NCI-H2171 (cell line): ENCODE measurements around the gene ERGIC1.
"Not testable (repeated sequence)": the region's sequence is repeated elsewhere in the genome, so short reads cannot be mapped to it uniquely, and the experiment has no call there.

Source experiments
- DNase-seq: peaks from one replicate; lab custom pipeline; 2025; lab: John Stamatoyannopoulos, UW

The ERGIC1 gene

DNA sequence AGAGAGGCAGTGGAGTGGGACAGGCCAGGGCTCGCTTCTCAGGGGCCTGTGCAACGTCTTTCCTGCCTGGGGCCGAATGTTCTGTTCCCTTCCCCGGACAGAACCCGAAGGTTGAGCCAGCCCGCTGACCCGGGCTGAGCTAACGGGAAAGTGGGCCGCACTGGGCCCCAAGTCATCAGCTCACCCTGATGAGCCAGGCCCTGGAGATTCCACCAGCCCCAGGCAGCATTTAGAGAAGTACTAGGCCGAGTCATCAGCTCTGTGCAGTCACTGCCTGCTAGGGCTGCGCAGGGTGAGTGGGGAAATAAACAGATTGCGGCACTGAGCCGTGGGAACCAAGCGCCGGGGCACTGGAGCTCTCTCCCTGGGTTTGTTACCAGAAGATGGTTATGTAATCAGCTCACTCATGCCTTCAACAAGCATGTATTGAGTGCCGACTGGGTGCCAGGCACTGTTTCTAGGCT lies 33.9 kb upstream of the ERGIC1 start:
- DNase-seq, result no peak

- DNase-seq, result no peak
Measured at GRCh38 chr5:172801179-172801671, 32.8 kb upstream of the ERGIC1 start.

DNA sequence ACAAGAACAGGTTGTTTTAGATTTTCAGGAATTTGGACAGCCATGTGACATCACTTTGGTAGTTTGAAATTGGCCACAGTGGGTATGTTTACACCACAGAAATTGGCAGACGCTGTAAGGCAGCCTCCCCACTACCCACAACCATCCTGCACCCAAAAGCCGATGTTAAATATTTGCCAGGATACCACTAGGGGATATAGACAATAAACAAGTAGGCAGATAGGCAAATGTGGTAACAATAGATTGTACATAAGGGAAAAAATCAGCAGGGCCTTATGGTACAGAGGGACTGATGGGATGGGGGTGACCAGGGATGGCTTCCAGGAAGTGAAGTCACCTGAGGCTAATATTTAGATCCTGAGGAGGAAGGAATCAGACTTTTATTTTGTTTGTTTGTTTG lies 31.9 kb upstream of the ERGIC1 start:
- no peak for DNase-seq

- no peak for DNase-seq
Measured at GRCh38 chr5:172802567-172803176, 31.4 kb upstream of the ERGIC1 start.

DNA sequence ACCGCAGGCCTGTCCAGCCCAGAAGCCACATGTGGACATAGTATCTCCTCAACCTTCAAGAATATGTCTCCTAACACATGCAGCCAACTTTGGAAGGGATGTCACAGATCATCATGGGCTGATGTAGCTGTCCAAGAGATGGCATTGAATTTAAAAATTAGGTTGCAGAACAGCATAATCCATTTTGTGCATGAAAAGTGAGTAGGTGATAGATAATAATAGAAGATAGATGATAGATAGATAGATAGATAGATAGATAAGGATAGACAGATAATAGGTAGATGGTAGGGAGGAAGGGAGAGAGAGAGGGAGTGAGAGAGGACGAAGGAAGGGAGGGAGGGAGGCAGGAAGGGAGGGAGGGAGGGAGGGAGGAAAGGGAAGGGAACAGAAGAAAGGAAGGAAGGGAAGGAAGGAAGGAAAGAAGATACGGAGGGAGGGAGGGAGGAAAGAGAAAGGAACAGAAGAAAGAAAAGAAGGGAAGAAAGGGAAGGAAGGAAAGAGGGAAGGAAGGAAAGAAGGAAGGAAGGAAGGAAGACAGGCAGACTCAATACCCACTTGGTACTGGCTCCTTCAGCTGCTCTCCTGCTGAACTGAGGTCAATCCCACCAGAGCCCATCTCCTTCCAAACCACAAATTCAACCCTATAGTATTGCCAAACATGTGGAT lies 28.9 kb upstream of the ERGIC1 start:
- DNase-seq, result no peak

GRCh38 chr5:172805736-172806255 lies 28.3 kb upstream of the ERGIC1 start:
- DNase-seq, result no peak

DNA sequence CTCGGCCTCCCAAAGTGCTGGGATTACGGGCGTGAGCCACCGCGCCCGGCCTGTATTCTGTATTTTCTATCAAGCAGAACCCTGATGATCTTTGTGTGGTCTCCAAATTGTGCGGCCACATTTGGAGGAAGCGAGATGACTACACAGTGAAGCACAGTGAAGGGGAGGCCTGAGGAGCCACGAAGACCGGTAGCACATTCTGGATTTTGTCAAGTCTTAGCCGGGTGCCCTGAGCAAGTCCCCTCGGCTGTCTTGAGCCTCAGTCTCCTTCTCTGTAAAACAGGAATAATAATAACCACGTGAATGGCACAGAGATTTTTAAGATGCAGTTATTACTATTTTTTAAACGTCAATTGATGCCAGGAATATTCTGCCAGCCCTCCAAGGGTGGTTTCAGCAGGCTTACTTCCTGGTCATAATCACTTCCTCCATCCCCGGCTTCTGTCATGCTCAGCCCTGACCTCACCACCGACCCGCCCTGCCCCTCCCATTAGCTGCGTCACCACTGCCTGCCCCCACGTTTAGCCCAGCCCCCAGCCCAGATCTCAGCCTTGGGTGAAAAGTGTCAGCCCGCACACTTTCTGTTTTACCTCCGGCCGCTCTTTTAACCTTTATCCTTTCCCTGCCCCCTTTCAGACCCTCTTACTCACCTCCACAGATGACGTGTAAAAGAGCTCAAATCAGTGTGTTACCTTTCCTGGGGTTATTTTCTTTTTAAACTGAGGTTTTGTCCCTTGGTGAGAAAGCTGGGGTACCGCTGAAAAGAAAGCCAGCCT lies 27.0 kb upstream of the ERGIC1 start:
- DNase-seq, result no peak

DNA sequence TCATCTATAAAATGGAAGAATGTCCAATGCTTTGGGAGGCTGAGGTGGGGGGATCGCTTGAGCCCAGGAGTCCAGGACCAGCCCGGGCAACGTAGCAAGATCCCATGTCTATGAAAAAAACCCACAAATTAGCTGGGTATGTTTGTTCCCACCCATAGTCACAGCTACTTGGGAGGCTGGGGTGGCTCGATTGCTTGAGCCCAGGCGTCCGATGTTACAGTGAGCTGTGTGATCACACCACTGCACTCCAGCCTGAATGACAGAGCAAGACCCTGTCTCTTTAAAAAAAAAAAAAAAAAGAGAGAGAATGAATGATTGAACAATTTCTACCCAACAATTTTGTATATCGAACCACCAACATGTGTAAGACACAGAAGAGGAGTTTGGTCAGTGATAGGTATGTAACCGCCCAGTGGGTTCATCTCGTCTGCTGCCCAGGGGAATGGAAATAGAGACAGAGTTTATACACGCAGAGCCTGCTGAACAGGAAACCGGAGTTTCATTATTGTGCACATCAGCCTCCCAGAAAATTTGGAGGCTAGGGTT lies 26.2 kb upstream of the ERGIC1 start:
- DNase-seq, result no peak

DNA sequence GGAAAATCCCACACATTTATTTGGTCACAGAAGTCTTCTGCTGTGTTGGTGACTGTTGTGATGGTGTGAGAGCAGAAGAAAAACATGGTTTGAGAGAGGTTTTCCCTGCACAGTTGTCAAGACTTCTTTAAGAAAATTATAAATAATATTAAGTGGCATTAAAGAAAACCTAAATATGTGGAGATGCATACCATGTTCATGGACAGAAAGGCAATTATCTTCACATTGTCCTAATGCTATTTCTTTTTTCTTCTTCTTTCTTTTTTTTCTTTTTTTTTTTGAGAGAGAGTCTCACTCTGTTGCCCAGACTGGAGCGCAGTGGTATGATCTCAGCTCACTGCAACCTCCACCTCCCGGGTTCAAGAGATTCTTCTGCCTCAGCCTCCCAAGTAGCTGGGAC lies 24.3 kb upstream of the ERGIC1 start:
- DNase-seq, result no peak

- DNase-seq, result not testable (repeated sequence)
Measured at GRCh38 chr5:172810996-172811395, 23.1 kb upstream of the ERGIC1 start.

GRCh38 chr5:172815631-172816030 lies 18.4 kb upstream of the ERGIC1 start:
- DNase-seq, result no peak

DNA sequence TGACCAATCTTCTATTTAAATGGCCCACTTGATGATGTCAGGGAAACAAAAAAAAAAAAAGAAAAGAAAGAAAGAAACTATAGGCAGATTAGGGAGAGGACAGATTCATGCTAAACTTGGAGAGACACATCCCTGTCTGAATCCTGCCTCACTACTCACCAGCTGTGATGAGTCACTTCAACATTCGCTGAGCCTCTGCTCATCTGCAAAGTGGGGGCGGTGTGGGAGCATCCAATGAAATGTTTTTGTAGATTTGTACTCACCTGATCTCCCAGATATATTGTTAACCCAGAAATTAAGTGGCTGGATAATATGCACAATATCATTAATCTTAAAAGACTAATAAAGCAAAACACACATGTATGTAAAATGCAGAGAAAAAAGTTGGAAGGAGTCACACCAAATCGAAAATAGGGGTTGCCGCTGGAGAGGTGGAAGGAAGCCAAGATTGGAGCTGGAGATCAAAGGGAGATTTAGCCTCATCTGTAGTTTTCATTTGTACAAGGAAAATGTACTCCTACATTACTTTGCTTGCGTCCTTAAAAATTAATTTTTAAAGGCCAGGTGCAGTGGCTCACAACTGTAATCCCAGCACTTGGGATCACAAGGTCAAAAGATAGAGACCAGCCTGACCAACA lies 17.0 kb upstream of the ERGIC1 start:
- DNase-seq, result no peak

DNA sequence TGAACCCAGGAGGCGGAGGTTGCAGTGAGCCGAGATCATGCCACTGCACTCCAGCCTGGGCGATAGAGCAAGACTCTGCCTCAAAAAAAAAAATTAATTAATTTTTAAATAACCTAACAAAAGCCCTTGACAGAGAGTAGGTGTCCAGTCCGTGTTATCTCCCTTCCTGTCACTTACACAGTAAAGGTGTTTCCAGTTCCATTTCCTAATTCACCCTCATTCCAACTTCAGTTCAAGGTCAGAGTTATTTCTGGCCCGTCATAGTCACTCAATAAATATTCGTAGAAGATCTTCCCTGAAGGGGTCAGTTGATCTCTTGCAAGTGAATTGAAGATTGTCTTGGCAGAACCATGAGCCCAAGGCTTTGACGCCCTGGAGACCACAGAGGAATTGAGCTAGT lies 16.4 kb upstream of the ERGIC1 start:
- DNase-seq, result no peak

DNA sequence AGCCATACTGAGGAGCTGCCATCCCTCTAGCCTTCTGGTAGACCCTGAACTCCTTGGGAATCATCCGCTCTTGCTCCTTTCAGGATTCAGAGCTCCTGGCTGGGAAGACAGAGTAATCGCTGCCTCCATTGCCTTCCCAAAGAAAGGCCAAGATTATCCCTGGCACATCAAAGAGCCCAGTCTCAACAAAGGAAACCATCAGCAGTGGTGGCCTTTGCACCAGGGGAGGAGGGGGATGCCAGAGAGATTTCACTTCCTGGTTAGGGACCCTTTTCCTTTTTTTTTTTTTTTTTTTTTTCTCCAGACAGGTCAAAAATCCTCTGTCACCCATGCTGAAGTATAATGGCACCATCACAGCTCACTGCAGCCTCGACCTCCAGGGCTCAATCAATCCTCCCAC lies 16.0 kb upstream of the ERGIC1 start:
- DNase-seq, result no peak

DNA sequence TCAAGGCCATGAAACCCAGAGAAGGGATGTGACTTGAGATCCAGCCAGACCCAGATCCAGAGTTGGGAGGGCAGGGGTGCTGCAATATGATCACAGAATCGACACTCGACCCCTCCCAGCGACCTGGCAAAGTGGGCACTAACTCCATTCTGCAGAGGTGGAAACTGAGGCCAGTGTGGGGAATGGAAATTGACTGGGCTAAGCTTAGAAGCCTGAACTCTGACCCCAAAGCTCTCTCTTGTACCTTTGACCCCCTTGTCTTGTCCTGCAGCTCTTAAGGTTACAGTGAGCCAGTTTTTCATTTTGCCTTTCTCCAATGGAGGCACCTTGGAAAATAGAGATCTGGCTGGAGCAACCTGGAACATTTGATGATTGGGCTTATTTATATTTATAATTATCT lies 14.5 kb upstream of the ERGIC1 start:
- no peak for DNase-seq

GRCh38 chr5:172820046-172820767 lies 13.8 kb upstream of the ERGIC1 start:
- no peak for DNase-seq

GRCh38 chr5:172821340-172821985 lies 12.6 kb upstream of the ERGIC1 start:
- DNase-seq, result no peak

- DNase-seq, result no peak
Measured at GRCh38 chr5:172823840-172824362, 10.2 kb upstream of the ERGIC1 start.

- DNase-seq, result no peak
Measured at GRCh38 chr5:172825610-172826204, 8.3 kb upstream of the ERGIC1 start.

GRCh38 chr5:172827841-172828240 lies 6.2 kb upstream of the ERGIC1 start:
- no peak for DNase-seq
